ENCODE measurements around the gene HMGCLL1.

The HMGCLL1 gene

DNA sequence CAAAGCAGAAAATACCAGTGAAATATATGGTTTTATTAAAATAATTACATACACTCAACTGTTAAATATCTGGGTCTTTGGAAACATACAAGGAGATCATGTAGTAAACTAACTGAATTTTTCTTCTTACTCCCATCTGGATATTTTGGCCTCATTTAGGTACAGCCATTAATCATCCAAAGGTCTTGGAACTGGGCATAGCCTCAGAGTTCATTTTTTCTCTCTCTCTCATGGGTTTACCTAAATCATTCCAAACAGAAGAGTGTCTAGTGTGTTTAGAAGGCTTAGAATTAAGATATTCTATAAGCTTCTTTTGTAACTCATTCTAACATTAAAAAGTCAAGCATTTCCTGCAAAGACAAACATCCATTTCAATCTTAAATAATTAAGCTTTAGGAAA lies 79.4 kb downstream of the HMGCLL1 start:
- H3K4me3 ChIP-seq (ENCODE audit: low read depth in 1 of 2, low read length in 2 of 2) = no peak overlapping the region
- no peaks in the 10 kb centered on the region for H3K79me2 ChIP-seq (ENCODE audit: insufficient read depth, low read length)
- no peak overlapping the region for H2AFZ ChIP-seq (ENCODE audit: low read depth, low read length)
- TF ChIP-seq EZH2 (IDR thresholded peaks at IDR 0.05; ENCODE audit: borderline replicate concordance, low read depth, low read length, severe bottlenecking) (no peak), CTCF (IDR thresholded peaks at IDR 0.05; ENCODE audit: borderline replicate concordance, extremely low read depth, low read length, poor library complexity, severe bottlenecking) (no peak)
- no peak overlapping the region for H3K4me2 ChIP-seq (ENCODE audit: insufficient read depth, low read length)
- H3K9ac ChIP-seq (ENCODE audit: low read depth, low read length) = no peak overlapping the region
- no peaks in the 10 kb centered on the region for H3K4me1 ChIP-seq (ENCODE audit: insufficient read depth, low read length)
- no peaks in the 10 kb centered on the region for H3K9me3 ChIP-seq (ENCODE audit: insufficient read depth, low read length, severe bottlenecking)
- ATAC-seq (ENCODE audit: insufficient read depth, low read depth) = no peak
- H3K27ac ChIP-seq (ENCODE audit: low read length) = no peak overlapping the region
- no peaks in the 10 kb centered on the region for H4K20me1 ChIP-seq (ENCODE audit: insufficient read depth, low read length)
- no peaks in the 10 kb centered on the region for H3K27me3 ChIP-seq (ENCODE audit: insufficient read depth, low read length, poor library complexity)
- no peak for DNase-seq
- H3K36me3 ChIP-seq (ENCODE audit: insufficient read depth, low read length) = no peaks in the 10 kb centered on the region

DNA sequence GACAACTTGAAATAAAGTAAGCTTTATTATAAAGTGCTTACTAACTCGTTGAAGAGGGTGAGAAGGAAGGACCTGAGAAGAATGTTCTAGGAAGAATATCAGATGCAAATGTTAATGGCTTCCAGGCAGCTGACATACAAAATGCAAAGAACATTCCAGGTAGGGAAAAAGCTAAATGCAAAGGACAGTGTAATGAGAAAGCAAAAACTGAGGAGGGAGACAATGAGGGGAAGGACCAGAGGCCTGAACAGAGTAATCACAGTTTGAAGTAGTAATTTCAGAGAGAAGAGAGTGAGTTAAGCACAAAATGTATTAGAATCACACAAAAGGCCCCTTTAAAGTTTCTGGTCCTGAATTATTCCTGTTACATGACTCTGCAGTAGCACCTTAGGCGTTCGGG lies 81.3 kb downstream of the HMGCLL1 start:
- H2AFZ ChIP-seq (ENCODE audit: low read depth, low read length) = no peak overlapping the region
- H4K20me1 ChIP-seq (ENCODE audit: insufficient read depth, low read length) = no peaks in the 10 kb centered on the region
- H3K9me3 ChIP-seq (ENCODE audit: insufficient read depth, low read length, severe bottlenecking) = no peaks in the 10 kb centered on the region
- no peak overlapping the region for H3K4me3 ChIP-seq (ENCODE audit: low read depth in 1 of 2, low read length in 2 of 2)
- H3K27ac ChIP-seq (ENCODE audit: low read length) = no peak overlapping the region
- H3K36me3 ChIP-seq (ENCODE audit: insufficient read depth, low read length) = no peaks in the 10 kb centered on the region
- H3K4me2 ChIP-seq (ENCODE audit: insufficient read depth, low read length) = no peak overlapping the region
- ATAC-seq (ENCODE audit: insufficient read depth, low read depth) (no peak), DNase-seq (no peak)
- H3K4me1 ChIP-seq (ENCODE audit: insufficient read depth, low read length) = no peaks in the 10 kb centered on the region
- no peak for TF ChIP-seq EZH2 (IDR thresholded peaks at IDR 0.05; ENCODE audit: borderline replicate concordance, low read depth, low read length, severe bottlenecking)
- no peak for TF ChIP-seq CTCF (IDR thresholded peaks at IDR 0.05; ENCODE audit: borderline replicate concordance, extremely low read depth, low read length, poor library complexity, severe bottlenecking)
- no peaks in the 10 kb centered on the region for H3K79me2 ChIP-seq (ENCODE audit: insufficient read depth, low read length)
- no peak overlapping the region for H3K9ac ChIP-seq (ENCODE audit: low read depth, low read length)
- H3K27me3 ChIP-seq (ENCODE audit: insufficient read depth, low read length, poor library complexity) = no peaks in the 10 kb centered on the region

- Histone ChIP-seq H3K9me3 (ENCODE audit: insufficient read depth, low read length, severe bottlenecking) (no peaks in the 10 kb centered on the region), H3K4me2 (ENCODE audit: insufficient read depth, low read length) (no peak overlapping the region), H3K27ac (ENCODE audit: low read length) (no peak overlapping the region), H3K4me1 (ENCODE audit: insufficient read depth, low read length) (no peaks in the 10 kb centered on the region), H3K9ac (ENCODE audit: low read depth, low read length) (no peak overlapping the region), H2AFZ (ENCODE audit: low read depth, low read length) (no peak overlapping the region), H3K4me3 (ENCODE audit: low read depth in 1 of 2, low read length in 2 of 2) (no peak overlapping the region), H3K27me3 (ENCODE audit: insufficient read depth, low read length, poor library complexity) (no peaks in the 10 kb centered on the region), H3K36me3 (ENCODE audit: insufficient read depth, low read length) (no peaks in the 10 kb centered on the region), H3K79me2 (ENCODE audit: insufficient read depth, low read length) (no peaks in the 10 kb centered on the region), H4K20me1 (ENCODE audit: insufficient read depth, low read length) (no peaks in the 10 kb centered on the region)
- TF ChIP-seq CTCF (IDR thresholded peaks at IDR 0.05; ENCODE audit: borderline replicate concordance, extremely low read depth, low read length, poor library complexity, severe bottlenecking) (no peak), EZH2 (IDR thresholded peaks at IDR 0.05; ENCODE audit: borderline replicate concordance, low read depth, low read length, severe bottlenecking) (no peak)
- no peak for DNase-seq
- ATAC-seq (ENCODE audit: insufficient read depth, low read depth) = no peak
Observed at GRCh38 chr6:55496201-55496600, 82.8 kb downstream of the HMGCLL1 start.

DNA sequence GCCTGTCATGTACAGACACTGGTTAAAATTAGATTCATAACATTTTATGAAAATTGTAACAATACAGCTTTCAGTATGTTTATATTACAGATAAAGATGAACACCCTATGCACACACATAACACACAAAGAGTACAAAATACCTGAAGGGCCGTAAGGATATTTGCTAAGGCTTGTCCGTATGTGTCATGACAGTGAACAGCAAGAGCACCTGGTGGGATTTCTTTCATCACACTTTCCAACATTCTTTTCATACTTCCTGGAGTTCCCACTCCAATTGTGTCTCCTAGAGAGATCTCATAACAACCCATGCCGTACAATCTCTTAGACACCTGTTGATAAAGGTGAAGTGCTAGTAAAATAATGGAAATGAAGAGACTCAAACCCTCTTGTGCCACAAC lies 83.7 kb downstream of the HMGCLL1 start:
- H3K27me3 ChIP-seq (ENCODE audit: insufficient read depth, low read length, poor library complexity) = no peaks in the 10 kb centered on the region
- no peak overlapping the region for H3K9ac ChIP-seq (ENCODE audit: low read depth, low read length)
- no peaks in the 10 kb centered on the region for H3K79me2 ChIP-seq (ENCODE audit: insufficient read depth, low read length)
- no peak overlapping the region for H2AFZ ChIP-seq (ENCODE audit: low read depth, low read length)
- TF ChIP-seq CTCF (IDR thresholded peaks at IDR 0.05; ENCODE audit: borderline replicate concordance, extremely low read depth, low read length, poor library complexity, severe bottlenecking) = no peak
- TF ChIP-seq EZH2 (IDR thresholded peaks at IDR 0.05; ENCODE audit: borderline replicate concordance, low read depth, low read length, severe bottlenecking) = no peak
- no peaks in the 10 kb centered on the region for H3K4me1 ChIP-seq (ENCODE audit: insufficient read depth, low read length)
- no peaks in the 10 kb centered on the region for H4K20me1 ChIP-seq (ENCODE audit: insufficient read depth, low read length)
- no peaks in the 10 kb centered on the region for H3K9me3 ChIP-seq (ENCODE audit: insufficient read depth, low read length, severe bottlenecking)
- no peak overlapping the region for H3K27ac ChIP-seq (ENCODE audit: low read length)
- ATAC-seq (ENCODE audit: insufficient read depth, low read depth) (no peak), DNase-seq (no peak)
- H3K36me3 ChIP-seq (ENCODE audit: insufficient read depth, low read length) = no peaks in the 10 kb centered on the region
- no peak overlapping the region for H3K4me2 ChIP-seq (ENCODE audit: insufficient read depth, low read length)
- H3K4me3 ChIP-seq (ENCODE audit: low read depth in 1 of 2, low read length in 2 of 2) = no peak overlapping the region

Data from DND-41 (cell line).